Heart right ventricle (tissue), 16 donors: Measurements from ENCODE around the gene CREB5. TPM values are rescaled to one million over a fixed set of nuclear protein-coding genes. Genes with fewer than 3 reads are reported as not detected.
A peak's percentile ranks its signal among the peaks of the same experiment; 100 is the strongest.

ENCODE experiments used
- ATAC-seq, 8 donors: fragments of 200-7000 bp; cut with Tn5 transposase; one replicate each; pipeline ENCODE4 v1.9.1; 2020; ENCODE audit warnings: mild to moderate bottlenecking in 8 of 8, moderate library complexity in 8 of 8, moderate number of reproducible peaks in 1 of 8
- DNase-seq, 2 donors: peaks; one replicate each; pipeline ENCODE4 v3.0.0-alpha.2; 2020
- H3K27ac ChIP-seq, 10 donors: fragments of 200-600 bp; sonication (generic) in 2 of 10; one replicate each; pipeline versions ENCODE4 v1.5.0 to v1.8.0; 2020 to 2022; ENCODE audit warnings: mild to moderate bottlenecking in 3 of 10
- H3K27me3 ChIP-seq, 7 donors: fragments of 200-600 bp; one replicate each; pipeline ENCODE4 v1.8.0; 2021 to 2022; ENCODE audit warnings: mild to moderate bottlenecking in 2 of 7
- H3K36me3 ChIP-seq, 9 donors: fragments of 200-600 bp; sonication (generic) in 1 of 9; one replicate each; pipeline versions ENCODE4 v1.5.0 to v1.8.0; 2020 to 2022; ENCODE audit warnings: mild to moderate bottlenecking in 2 of 9
- H3K4me1 ChIP-seq, 9 donors: fragments of 200-600 bp; sonication (generic) in 1 of 9; one replicate each; pipeline versions ENCODE4 v1.5.0 to v1.8.0; 2020 to 2022; ENCODE audit warnings: mild to moderate bottlenecking in 4 of 9
- H3K4me3 ChIP-seq, 10 donors: fragments of 200-600 bp; sonication (generic) in 2 of 10; one replicate each; pipeline versions ENCODE4 v1.5.0 to v1.8.0; 2020 to 2022; ENCODE audit warnings: mild to moderate bottlenecking in 7 of 10, moderate library complexity in 2 of 10
- H3K9me3 ChIP-seq, 11 donors: fragments of 200-600 bp in 10 of 11; sonication (generic) in 2 of 11; one replicate each; pipeline versions ENCODE4 v1.5.0 to v1.8.0; 2013 to 2022; ENCODE audit warnings: mild to moderate bottlenecking in 2 of 11, control low read depth in 1 of 11, moderate library complexity in 1 of 11
- WGBS, 2 donors: extraction: QIAGEN DNeasy Blood & Tissue Kit; methylation state at CpG; one replicate each; pipeline ENCODE4 v1.1.7; 2013; ENCODE audit warnings: inconsistent platforms in 1 of 2; 5-methylcytosine and 5-hydroxymethylcytosine counted together
- intact Hi-C, 10 donors: fragments of 100-400 bp; cut with DNase I; formaldehyde crosslinking; loops; one replicate each; pipeline versions ENCODE4 v1.11.1 to v1.14.2; 2022
- polyA plus RNA-seq, 2 donors: library from polyadenylated mRNA; stranded (reverse); fragments of 200-250 nt; gene quantifications; one replicate each; pipeline ENCODE4 v1.2.3, GENCODE V29; 2013
- total RNA-seq, 10 donors: library from RNA; stranded (reverse); fragmentation: NEBNext Ultra II Directional in 3 of 10; extraction: Animal tissue kit (Norgen Biotek cat#: 25700) in 3 of 10; gene quantifications; one replicate each; pipeline versions ENCODE4 v1.2.1 to v1.2.4, GENCODE V29; 2021 to 2023
- TF ChIP-seq, protein P1 (sequence below), 9 donors: fragments of 200-600 bp; sonication (generic) in 2 of 9; IDR thresholded peaks; one replicate each; pipeline versions ENCODE4 v1.5.0 to v1.8.0; 2021 to 2022; ENCODE audit warnings: antibody characterized with exemption in 9 of 9, mild to moderate bottlenecking in 5 of 9, moderate library complexity in 1 of 9
- donor health status: Arrhythmogenic right ventricular cardiomyopathy.
- donor health status: ischemic (EF 13 %, LVEDD 7.1; RV severe dilation, severe dysfunction).
- donor health status: healthy with polysubstance abuse.
- donor health status: DM: no; HTN: yes; CAD: no.
- donor health status: DM: no; HTN: no; CAD: no.
- donor health status: ischemic (EF 25% LVEDD 6.9; RV normal size, moderate dysfunction).
- donor health status: ischemic (EF 25% LVEDD 5.7; RV mildly dilated, moderate dysfunction).
- donor health status: healthy.
- donor health status: DM: yes; HTN: yes; CAD: no.
- donor health status: Ischemic cardiomyopathy.
- donor health status: ischemic (EF 35%, LVEDD 5.7; RV mildly dilated, moderate dysfunction).
- donor health status: nonischemic (EF 11% LVEDD 7.7; RV severe dilation, severe dysfunction).
- donor health status: DM: yes; HTN: yes; CAD: no.
- donor health status: PGD.
- donor health status: ischemic (EF 29% LVEDD 5.4; RV normal size, mild dysfunction).
- donor health status: nonischemic (EF 23%, LVEDD 6.1; RV moderate dilation, normal function).

Gene CREB5
- total and polyA plus RNA-seq, 12 donors, result 4.7 to 170 (median 19.0) TPM

DNA sequence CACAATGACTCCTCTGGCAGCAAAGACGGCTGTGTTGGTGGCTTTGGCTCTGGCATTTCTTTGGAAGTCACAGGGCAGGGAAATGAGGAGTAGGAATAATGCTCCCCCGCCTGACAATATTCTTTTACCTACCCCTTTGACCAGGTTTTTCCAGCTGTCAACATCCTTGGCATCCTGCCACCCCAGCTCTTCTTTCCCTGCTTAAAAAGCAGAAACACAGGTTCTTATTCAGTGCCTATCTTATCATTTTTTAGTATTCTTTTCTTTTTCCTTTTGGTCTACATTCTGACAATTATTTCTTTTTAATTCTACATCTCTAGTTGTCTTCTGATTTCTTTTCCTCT lies 97.7 kb downstream of the CREB5 start:
- intact Hi-C loops, result no loop called here
- H3K27ac ChIP-seq, result peak overlapping the region in 4 of 10 donors; percentile 23 to 73 (median 24)
- ATAC-seq (no peak), DNase-seq (no peak)
- H3K4me3 ChIP-seq, result no peak overlapping the region
- WGBS, 2 donors, result 80 to 83% methylated on average over 2 of the region's 2 CpGs
- H3K36me3 ChIP-seq, result peaks cover 0 to 7% (median 0%) of the 10 kb centered on the region in 9 donors
- peaks cover 0 to 19% (median 4%) of the 10 kb centered on the region in 9 donors for H3K4me1 ChIP-seq
- TF ChIP-seq, protein P1, sequence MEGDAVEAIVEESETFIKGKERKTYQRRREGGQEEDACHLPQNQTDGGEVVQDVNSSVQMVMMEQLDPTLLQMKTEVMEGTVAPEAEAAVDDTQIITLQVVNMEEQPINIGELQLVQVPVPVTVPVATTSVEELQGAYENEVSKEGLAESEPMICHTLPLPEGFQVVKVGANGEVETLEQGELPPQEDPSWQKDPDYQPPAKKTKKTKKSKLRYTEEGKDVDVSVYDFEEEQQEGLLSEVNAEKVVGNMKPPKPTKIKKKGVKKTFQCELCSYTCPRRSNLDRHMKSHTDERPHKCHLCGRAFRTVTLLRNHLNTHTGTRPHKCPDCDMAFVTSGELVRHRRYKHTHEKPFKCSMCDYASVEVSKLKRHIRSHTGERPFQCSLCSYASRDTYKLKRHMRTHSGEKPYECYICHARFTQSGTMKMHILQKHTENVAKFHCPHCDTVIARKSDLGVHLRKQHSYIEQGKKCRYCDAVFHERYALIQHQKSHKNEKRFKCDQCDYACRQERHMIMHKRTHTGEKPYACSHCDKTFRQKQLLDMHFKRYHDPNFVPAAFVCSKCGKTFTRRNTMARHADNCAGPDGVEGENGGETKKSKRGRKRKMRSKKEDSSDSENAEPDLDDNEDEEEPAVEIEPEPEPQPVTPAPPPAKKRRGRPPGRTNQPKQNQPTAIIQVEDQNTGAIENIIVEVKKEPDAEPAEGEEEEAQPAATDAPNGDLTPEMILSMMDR (IDR thresholded peaks at IDR 0.05), result no peak
- H3K27me3 ChIP-seq, result no peaks in the 10 kb centered on the region
- no peaks in the 10 kb centered on the region for H3K9me3 ChIP-seq

DNA sequence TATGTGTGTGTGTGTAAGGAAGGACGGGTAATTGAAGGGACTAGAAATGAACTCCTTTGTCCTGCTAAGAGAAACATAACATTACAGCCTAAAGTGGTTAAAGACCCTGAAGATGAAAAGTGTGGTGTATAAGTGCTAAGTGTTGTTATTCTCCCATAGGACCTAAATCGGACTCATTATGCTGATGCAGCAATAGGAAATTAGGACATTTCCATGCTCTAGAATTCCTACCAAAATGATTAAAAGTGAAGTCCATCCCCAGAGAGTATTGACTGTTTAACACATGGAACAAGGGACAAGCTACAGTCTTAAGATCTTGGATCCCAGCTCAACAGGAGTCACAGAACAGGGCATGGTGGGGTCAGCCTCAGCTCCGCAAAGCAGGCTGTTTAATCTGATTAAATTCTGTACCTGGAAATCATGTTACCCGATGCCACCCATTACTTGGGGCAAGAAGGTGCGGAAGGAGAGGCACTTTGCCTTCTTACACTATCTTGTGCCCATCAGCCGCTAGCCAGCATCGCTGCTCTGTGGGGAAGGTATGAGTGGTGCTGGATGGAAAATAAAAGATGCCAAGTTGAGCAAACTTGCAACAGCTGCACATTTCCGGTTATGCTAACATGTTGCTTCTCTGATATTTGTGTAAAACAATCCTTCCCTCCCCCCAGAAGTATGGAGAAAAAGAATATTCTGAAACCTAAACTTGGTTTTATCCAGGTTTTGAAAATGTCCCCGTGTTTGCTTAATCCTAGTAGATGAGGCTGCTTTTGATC lies 100.5 kb downstream of the CREB5 start:
- DNase-seq (no peak), ATAC-seq (no peak)
- peaks cover 0 to 2% (median 0%) of the 10 kb centered on the region in 9 donors for H3K36me3 ChIP-seq
- no peaks in the 10 kb centered on the region for H3K27me3 ChIP-seq
- intact Hi-C loops, result no loop called here
- no peak overlapping the region for H3K27ac ChIP-seq
- peaks cover 0 to 19% (median 4%) of the 10 kb centered on the region in 9 donors for H3K4me1 ChIP-seq
- H3K4me3 ChIP-seq, result no peak overlapping the region
- TF ChIP-seq, protein P1 (IDR thresholded peaks at IDR 0.05), result no peak
- WGBS, 2 donors, result 85 to 88% methylated on average over 9 of the region's 9 CpGs
- no peaks in the 10 kb centered on the region for H3K9me3 ChIP-seq

DNA sequence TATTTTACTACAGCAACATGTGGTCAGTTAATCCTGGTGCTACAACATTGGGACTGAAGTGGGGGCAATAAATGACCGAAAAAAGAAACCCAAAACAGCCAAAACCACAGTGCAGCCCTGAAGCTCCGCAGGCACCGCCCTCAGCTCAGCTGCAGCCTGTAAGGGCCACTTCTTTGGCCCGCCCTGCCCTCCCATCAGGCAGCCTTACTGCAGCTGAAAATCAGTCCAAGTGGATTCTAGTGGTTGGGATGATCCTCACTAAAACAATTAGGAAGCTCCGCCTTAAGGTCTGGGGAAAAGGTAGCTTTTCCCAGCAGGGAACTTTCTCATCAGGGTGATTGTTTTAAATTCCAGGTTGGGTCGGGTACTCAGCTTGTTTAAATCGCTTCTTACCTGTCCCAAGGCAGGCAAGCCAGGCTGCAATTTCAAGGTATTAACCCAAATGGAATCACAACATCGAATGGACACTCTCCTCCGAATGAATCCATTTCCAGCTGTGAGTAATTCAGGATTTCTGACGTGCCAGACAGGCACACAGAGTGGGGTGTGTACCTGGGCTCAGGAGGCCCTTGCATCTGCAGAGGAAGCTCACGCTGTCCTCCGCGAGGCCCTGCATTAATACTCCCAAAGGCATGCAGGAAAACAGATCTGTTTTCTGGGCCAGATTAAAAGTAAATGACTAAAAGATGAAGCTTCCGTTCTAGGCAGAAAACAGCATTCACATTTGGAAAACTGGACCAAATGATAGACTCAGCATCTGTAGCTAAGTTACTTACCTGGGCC lies 104.3 kb downstream of the CREB5 start:
- TF ChIP-seq, protein P1 (IDR thresholded peaks at IDR 0.05), result no peak
- intact Hi-C loops, result no loop called here
- WGBS, 2 donors, result 85 to 88% methylated on average over 14 of the region's 14 CpGs
- H3K27ac ChIP-seq, result no peak overlapping the region
- no peaks in the 10 kb centered on the region for H3K36me3 ChIP-seq
- peaks cover 0 to 18% (median 9%) of the 10 kb centered on the region in 9 donors for H3K4me1 ChIP-seq
- no peak for DNase-seq
- no peak overlapping the region for H3K4me3 ChIP-seq
- H3K9me3 ChIP-seq, result no peaks in the 10 kb centered on the region
- no peak for ATAC-seq
- no peaks in the 10 kb centered on the region for H3K27me3 ChIP-seq

DNA sequence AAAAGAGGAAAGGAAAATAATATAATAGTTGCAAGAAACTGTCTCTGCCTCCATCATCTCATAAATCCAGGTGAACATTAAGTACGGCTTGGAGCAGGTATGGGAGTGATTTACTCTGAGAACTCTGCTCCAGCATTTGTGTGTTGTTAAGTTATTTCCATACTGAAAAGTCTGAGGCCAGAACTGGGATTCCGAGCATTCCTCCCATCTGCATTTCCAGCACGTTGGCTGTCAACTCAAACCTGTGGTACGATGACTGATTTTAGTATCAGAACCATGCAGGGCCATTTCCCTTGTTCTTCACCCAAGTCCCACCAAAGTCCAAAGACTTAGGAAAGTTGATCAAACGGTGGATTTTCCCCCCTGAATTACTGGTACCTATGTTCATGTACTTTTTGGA lies 104.9 kb downstream of the CREB5 start:
- ATAC-seq, result no peak
- intact Hi-C loops, result no loop called here

More for the DNA sequence above, 104.9 kb downstream of the CREB5 start:
- H3K4me1 ChIP-seq, result peaks cover 0 to 20% (median 9%) of the 10 kb centered on the region in 9 donors
- no peak overlapping the region for H3K27ac ChIP-seq
- H3K27me3 ChIP-seq, result no peaks in the 10 kb centered on the region
- H3K4me3 ChIP-seq, result no peak overlapping the region
- H3K9me3 ChIP-seq, result no peaks in the 10 kb centered on the region
- H3K36me3 ChIP-seq, result no peaks in the 10 kb centered on the region
- WGBS, 2 donors, result 85 to 86% methylated on average over 5 of the region's 5 CpGs
- DNase-seq, result no peak
- TF ChIP-seq, protein P1 (IDR thresholded peaks at IDR 0.05), result no peak
